GM19463 (cell line): ENCODE measurements around the gene CSRP2.
A peak's percentile ranks its signal among the peaks of the same experiment; 100 is the strongest.

Experiments
- ATAC-seq: cut with Tn5 transposase; IDR thresholded peaks from one replicate; pipeline ENCODE4 v1.9.1; 2021; ENCODE audit warnings: mild to moderate bottlenecking, moderate library complexity; ENCODE audit not compliant: unreplicated experiment

Gene CSRP2

GRCh38 chr12:76864791-76865400, 13.9 kb downstream of the CSRP2 start:
- ATAC-seq = peak; percentile 89

DNA sequence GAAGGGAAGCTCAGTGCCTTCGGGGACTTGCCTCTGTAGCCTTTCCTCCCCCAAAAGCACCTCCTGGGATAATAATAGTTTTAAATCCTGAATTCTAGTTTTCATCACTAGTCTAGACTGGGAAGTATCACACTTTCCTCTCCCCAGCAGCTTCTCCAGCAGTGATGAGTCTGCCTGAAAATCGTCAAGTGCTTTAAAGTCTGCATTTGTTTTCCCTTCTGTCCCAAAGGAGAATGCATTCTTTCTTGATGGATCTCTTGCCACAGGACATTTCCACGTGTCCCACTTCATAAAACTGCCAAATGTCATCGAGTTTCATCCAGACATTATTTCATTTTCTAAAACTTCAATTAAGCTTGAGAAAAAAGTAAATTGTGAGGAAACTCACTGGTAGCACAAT, 15.0 kb downstream of the CSRP2 start:
- no peak for ATAC-seq

DNA sequence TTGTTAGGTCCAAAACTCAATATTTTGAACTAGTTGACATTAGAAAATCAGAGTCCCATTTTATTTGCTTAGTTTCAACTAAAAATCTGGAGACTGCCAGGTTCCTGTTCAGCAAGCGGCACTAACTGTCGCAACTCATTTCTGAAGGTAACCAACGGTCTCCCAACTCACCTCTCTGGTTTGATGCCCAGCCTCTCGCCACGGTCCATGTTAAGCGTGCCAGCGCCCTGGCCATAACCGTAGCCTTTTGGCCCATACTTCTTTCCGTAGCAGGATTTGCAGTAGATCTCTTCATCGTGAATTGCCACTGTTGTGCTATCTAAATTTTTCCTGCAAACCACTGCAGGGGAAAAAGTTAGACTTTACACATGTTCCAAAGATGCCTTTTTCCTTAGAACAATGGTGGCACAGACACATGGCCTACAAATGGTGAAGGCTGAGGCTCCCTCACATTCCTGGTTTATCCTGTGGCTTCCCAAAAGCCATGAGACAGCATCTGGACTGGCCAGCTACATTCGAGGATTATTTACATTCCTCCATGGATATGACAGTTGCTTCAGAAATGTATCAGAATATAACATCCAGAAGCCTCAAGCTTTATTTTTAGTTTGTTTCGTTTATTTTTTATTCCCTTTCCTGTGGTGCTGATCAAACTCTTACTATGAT, 15.7 kb downstream of the CSRP2 start:
- no peak for ATAC-seq

DNA sequence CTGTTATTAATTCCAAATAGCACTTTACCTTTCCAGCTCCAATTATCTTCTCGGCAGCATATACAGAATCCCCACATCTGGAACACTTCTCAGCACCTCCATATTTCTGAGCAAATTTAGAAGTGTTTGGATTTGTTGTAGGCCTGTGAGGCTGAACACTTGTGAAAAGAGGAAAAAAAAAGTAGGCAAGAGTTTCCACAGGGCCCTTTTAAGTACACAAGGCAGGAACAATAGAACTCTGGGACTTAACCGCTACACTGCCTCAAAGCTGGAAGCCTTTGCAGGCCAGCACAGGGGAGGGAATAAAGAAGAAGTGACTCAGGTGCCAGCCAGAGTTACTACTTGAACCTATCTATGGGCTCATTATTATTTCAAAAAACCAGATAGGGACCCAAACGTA, 18.6 kb downstream of the CSRP2 start:
- ATAC-seq = no peak

DNA sequence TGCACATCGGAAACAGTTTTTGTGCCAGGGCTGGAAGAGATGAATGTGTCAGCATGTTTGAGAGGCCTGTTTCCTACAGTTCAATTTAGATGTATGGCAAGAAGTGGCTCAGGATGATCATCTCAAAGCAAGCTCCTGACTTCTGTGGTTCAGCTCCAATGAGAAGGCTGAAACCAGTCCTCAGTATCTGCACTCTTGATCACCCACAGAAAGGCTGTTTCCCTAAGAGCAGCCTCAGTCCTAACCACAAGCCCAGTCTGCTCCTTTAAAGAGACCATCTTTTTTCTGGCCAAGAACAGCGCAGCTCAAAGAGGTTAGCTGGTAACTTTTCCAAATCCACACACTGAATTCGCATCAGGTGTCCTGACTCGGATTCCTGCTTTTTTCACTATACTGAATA, 19.2 kb downstream of the CSRP2 start:
- no peak for ATAC-seq

- ATAC-seq = no peak
These were observed 22.7 kb downstream of the CSRP2 start for GRCh38 chr12:76856018-76856644.

DNA sequence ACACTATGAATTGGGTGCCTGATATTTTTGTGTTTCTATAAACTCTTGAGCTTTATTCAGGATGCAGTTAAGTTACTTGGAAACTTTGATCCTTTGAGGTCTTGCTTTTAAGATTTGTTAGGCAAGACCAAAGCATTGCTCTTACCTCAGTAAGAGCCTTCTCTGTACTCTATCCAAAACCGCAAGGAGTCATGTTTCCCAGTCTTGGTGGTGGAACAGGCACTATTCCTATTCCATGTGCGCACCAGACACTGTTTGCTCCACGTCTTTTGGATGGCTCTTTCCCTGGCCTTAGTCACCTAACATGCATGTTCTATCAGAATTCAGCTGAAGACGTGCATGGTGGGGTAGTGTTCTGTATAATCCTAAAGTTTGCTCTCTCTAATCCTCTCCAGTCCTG, 23.5 kb downstream of the CSRP2 start:
- no peak for ATAC-seq

GRCh38 chr12:76852106-76852505, 26.7 kb downstream of the CSRP2 start:
- ATAC-seq = no peak

DNA sequence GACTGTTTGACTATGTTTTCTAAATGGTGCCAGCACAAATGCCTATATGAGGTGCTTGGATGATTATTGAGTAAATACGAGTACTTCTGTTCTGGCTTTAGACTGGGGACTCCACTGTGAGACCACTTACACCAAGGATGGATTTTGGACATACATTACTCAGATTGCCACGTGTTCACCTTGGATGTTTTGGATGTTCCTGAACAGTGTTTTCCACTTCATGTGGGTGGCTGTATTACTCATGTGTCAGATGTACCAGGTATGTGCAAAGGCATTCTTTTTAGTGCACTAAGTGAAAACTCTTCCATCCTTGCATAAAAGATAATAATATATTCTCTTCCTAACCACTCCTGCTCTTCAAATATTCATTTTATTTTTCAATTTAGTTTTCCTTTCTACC, 30.7 kb downstream of the CSRP2 start:
- no peak for ATAC-seq

- no peak for ATAC-seq
These were observed 31.6 kb downstream of the CSRP2 start for GRCh38 chr12:76847260-76847659.

- no peak for ATAC-seq
These were observed 42.2 kb downstream of the CSRP2 start for GRCh38 chr12:76836633-76837032.

DNA sequence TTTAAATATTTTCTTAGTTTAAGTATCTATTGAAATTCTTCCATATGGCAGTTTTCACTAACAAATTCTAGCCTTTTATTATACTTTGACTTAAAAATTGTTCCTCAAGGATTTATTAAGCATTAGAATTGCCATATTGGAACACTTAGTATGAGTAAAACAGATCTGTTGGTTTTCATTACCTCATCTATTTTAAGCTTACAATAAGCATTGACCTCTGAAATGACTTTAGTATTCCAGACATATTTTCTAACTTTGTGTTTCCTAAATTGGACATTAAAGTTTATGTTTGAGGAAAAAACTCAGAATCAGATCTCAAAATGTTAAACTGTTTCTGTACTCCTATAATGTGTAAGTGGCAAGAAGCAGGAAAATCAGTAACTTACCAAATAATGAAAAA, 48.4 kb downstream of the CSRP2 start:
- no peak for ATAC-seq

- no peak for ATAC-seq
These were observed 57.8 kb downstream of the CSRP2 start for GRCh38 chr12:76820888-76821482.

DNA sequence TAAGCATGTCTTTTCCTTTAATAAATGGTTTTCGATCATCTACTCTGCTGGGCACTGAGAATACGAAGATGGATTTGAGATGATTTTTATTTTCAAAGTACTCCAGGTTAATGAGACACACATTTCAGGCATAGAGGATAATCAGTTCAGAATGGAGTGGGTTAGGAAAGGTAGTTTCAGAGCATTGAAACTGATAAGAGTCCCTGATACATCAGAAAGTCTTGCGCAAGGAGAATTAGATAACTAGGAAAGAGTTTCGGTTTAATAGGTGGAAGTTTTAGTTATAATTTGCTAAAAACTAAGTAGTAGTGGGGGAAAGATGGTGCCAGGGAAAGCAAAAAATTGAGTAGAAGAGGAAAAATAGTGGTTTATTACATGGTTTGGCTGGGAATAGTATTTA, 64.8 kb downstream of the CSRP2 start:
- no peak for ATAC-seq

GRCh38 chr12:76813265-76813664, 65.6 kb downstream of the CSRP2 start:
- no peak for ATAC-seq

DNA sequence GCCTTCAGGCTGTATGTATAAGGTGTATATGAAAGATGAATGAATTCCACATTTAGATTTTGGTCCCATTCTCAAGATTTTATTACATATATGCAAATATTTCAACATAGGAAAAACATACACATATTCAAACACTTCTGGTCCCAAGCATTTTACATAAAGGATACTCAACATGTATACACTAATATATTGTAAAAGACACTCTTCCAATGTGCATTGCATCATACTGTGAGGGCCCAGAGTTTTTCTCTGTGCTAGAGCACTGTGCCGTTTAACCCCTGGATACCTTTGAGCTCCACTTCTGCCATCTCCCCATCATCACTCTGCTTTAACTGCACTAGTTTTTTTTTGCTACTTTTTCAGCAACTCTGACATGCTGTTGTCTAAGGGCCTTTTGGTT, 66.8 kb downstream of the CSRP2 start:
- ATAC-seq = no peak

GRCh38 chr12:76810671-76811419, 68.0 kb downstream of the CSRP2 start:
- no peak for ATAC-seq
